ENCODE results near the gene CDK4. TPM values are rescaled to one million over a fixed set of nuclear protein-coding genes. Genes with fewer than 3 reads are reported as not detected.
"Not testable (repeated sequence)": the region's sequence is repeated elsewhere in the genome, so short reads cannot be mapped to it uniquely, and the experiment has no call there.

The CDK4 gene
- total RNA-seq, 1 experiment from 2014 or later: 4,723 TPM

GRCh38 chr12:57717846-57718640 is 34.1 kb downstream of the CDK4 start:
- peak in 1 of 2 experiments; percentile 94 for DNase-seq (ENCODE audit: low read depth in 1 of 2, low spot score in 2 of 2)
- Histone ChIP-seq H3K27me3 (replicated peaks) (no peaks in the 10 kb centered on the region), H3K36me3 (peaks cover 84% of the 10 kb centered on the region), H3K27ac (no peak overlapping the region), H3K4me3 (no peak overlapping the region), H3K4me1 (replicated peaks) (no peaks in the 10 kb centered on the region), H3K9me3 (replicated peaks) (no peaks in the 10 kb centered on the region)

GRCh38 chr12:57717131-57717530 is 35.0 kb downstream of the CDK4 start:
- Histone ChIP-seq H3K4me1 (replicated peaks) (no peaks in the 10 kb centered on the region), H3K27ac (no peak overlapping the region), H3K9me3 (replicated peaks) (no peaks in the 10 kb centered on the region), H3K27me3 (replicated peaks) (no peaks in the 10 kb centered on the region), H3K4me3 (no peak overlapping the region), H3K36me3 (peaks cover 90% of the 10 kb centered on the region)
- DNase-seq (ENCODE audit: low read depth in 1 of 2, low spot score in 2 of 2): peak in 1 of 2 experiments; percentile 83

GRCh38 chr12:57716305-57716704 is 35.8 kb downstream of the CDK4 start:
- peaks cover 90% of the 10 kb centered on the region for H3K36me3 ChIP-seq
- H3K27ac ChIP-seq: no peak overlapping the region
- no peaks in the 10 kb centered on the region for H3K4me1 ChIP-seq (replicated peaks)
- H3K27me3 ChIP-seq (replicated peaks): no peaks in the 10 kb centered on the region
- no peaks in the 10 kb centered on the region for H3K9me3 ChIP-seq (replicated peaks)
- peak in 1 of 2 experiments; percentile 92 for DNase-seq (ENCODE audit: low read depth in 1 of 2, low spot score in 2 of 2)
- no peak overlapping the region for H3K4me3 ChIP-seq

GRCh38 chr12:57715786-57716185 is 36.3 kb downstream of the CDK4 start:
- no peak overlapping the region for H3K27ac ChIP-seq
- no peaks in the 10 kb centered on the region for H3K4me1 ChIP-seq (replicated peaks)
- no peak overlapping the region for H3K4me3 ChIP-seq
- H3K27me3 ChIP-seq (replicated peaks): no peaks in the 10 kb centered on the region
- no peaks in the 10 kb centered on the region for H3K9me3 ChIP-seq (replicated peaks)
- peak in 1 of 2 experiments; percentile 93 for DNase-seq (ENCODE audit: low read depth in 1 of 2, low spot score in 2 of 2)
- peaks cover 85% of the 10 kb centered on the region for H3K36me3 ChIP-seq

- not testable (repeated sequence) for H3K27ac ChIP-seq; H3K4me1 ChIP-seq (replicated peaks); H3K27me3 ChIP-seq (replicated peaks); H3K9me3 ChIP-seq (replicated peaks); H3K4me3 ChIP-seq
- peak in 1 of 2 experiments; percentile 74 for DNase-seq (ENCODE audit: low read depth in 1 of 2, low spot score in 2 of 2)
- peaks cover 79% of the 10 kb centered on the region for H3K36me3 ChIP-seq
Measured at GRCh38 chr12:57715036-57715748, 36.9 kb downstream of the CDK4 start.

GRCh38 chr12:57713209-57713608 is 38.9 kb downstream of the CDK4 start:
- H3K27ac ChIP-seq: no peak overlapping the region
- no peaks in the 10 kb centered on the region for H3K4me1 ChIP-seq (replicated peaks)
- H3K27me3 ChIP-seq (replicated peaks): no peaks in the 10 kb centered on the region
- no peaks in the 10 kb centered on the region for H3K9me3 ChIP-seq (replicated peaks)
- peaks cover 63% of the 10 kb centered on the region for H3K36me3 ChIP-seq
- H3K4me3 ChIP-seq: no peak overlapping the region
- peak in 1 of 2 experiments; percentile 89 for DNase-seq (ENCODE audit: low read depth in 1 of 2, low spot score in 2 of 2)

GRCh38 chr12:57712701-57713100 is 39.4 kb downstream of the CDK4 start:
- no peaks in the 10 kb centered on the region for H3K9me3 ChIP-seq (replicated peaks)
- peak in 1 of 2 experiments; percentile 82 for DNase-seq (ENCODE audit: low read depth in 1 of 2, low spot score in 2 of 2)
- H3K4me1 ChIP-seq (replicated peaks): no peaks in the 10 kb centered on the region
- no peak overlapping the region for H3K4me3 ChIP-seq
- no peak overlapping the region for H3K27ac ChIP-seq
- peaks cover 57% of the 10 kb centered on the region for H3K36me3 ChIP-seq
- no peaks in the 10 kb centered on the region for H3K27me3 ChIP-seq (replicated peaks)

GRCh38 chr12:57708296-57708695 is 43.8 kb downstream of the CDK4 start:
- Histone ChIP-seq H3K27ac (no peak overlapping the region), H3K36me3 (peaks cover 60% of the 10 kb centered on the region), H3K27me3 (replicated peaks) (no peaks in the 10 kb centered on the region), H3K4me1 (replicated peaks) (no peaks in the 10 kb centered on the region), H3K4me3 (no peak overlapping the region), H3K9me3 (replicated peaks) (peaks cover 8% of the 10 kb centered on the region)
- DNase-seq (ENCODE audit: low read depth in 1 of 2, low spot score in 2 of 2): peak in 1 of 2 experiments; percentile 79

- peak; percentile 65 to 81 for DNase-seq (ENCODE audit: low read depth in 1 of 2, low spot score in 2 of 2)
- Histone ChIP-seq H3K27ac (no peak overlapping the region), H3K9me3 (replicated peaks) (peaks cover 10% of the 10 kb centered on the region), H3K36me3 (peaks cover 61% of the 10 kb centered on the region), H3K27me3 (replicated peaks) (no peaks in the 10 kb centered on the region), H3K4me3 (no peak overlapping the region), H3K4me1 (replicated peaks) (no peaks in the 10 kb centered on the region)
Measured at GRCh38 chr12:57707250-57707649, 44.9 kb downstream of the CDK4 start.

GRCh38 chr12:57700317-57700716 is 51.8 kb downstream of the CDK4 start:
- Histone ChIP-seq H3K9me3 (replicated peaks) (peaks cover 10% of the 10 kb centered on the region), H3K27ac (no peak overlapping the region), H3K4me1 (replicated peaks) (no peaks in the 10 kb centered on the region), H3K4me3 (no peak overlapping the region), H3K36me3 (peaks cover 91% of the 10 kb centered on the region), H3K27me3 (replicated peaks) (no peaks in the 10 kb centered on the region)
- DNase-seq (ENCODE audit: low read depth in 1 of 2, low spot score in 2 of 2): peak in 1 of 2 experiments; percentile 85

- H3K9me3 ChIP-seq (replicated peaks): peaks cover 4% of the 10 kb centered on the region
- peaks cover 81% of the 10 kb centered on the region for H3K36me3 ChIP-seq
- H3K4me3 ChIP-seq: no peak overlapping the region
- DNase-seq (ENCODE audit: low read depth in 1 of 2, low spot score in 2 of 2): peak in 1 of 2 experiments; percentile 84
- H3K27ac ChIP-seq: no peak overlapping the region
- no peaks in the 10 kb centered on the region for H3K27me3 ChIP-seq (replicated peaks)
- peaks cover 8% of the 10 kb centered on the region for H3K4me1 ChIP-seq (replicated peaks)
Measured at GRCh38 chr12:57698414-57698813, 53.7 kb downstream of the CDK4 start.

Other genes starting within 250 kb of the CDK4 start
- 564 and 686 TPM in 2 replicates for gene DDIT3, start 231.8 kb downstream of the CDK4 start, total RNA-seq (2014; rRNA removed; shearing (Covaris generic))
- 63.3 and 70.5 TPM in 2 replicates for gene MBD6, start 229.5 kb downstream of the CDK4 start, total RNA-seq (2014; rRNA removed; shearing (Covaris generic))
- 3,855 and 4,325 TPM in 2 replicates for gene DCTN2, start 205.1 kb downstream of the CDK4 start, total RNA-seq (2014; rRNA removed; shearing (Covaris generic))
- gene KIF5A, start 202.3 kb downstream of the CDK4 start, total RNA-seq (2014; rRNA removed; shearing (Covaris generic)): 2.1 and 2.8 TPM in 2 replicates
- gene PIP4K2C, start 161.1 kb downstream of the CDK4 start, total RNA-seq (2014; rRNA removed; shearing (Covaris generic)): 544 and 654 TPM in 2 replicates
- 187 and 286 TPM in 2 replicates for gene DTX3, start 147.5 kb downstream of the CDK4 start, total RNA-seq (2014; rRNA removed; shearing (Covaris generic))
- 107 and 145 TPM in 2 replicates for gene ARHGEF25, start 140.9 kb downstream of the CDK4 start, total RNA-seq (2014; rRNA removed; shearing (Covaris generic))
- gene B4GALNT1, start 119.1 kb downstream of the CDK4 start, total RNA-seq (2014; rRNA removed; shearing (Covaris generic)): 841 and 950 TPM in 2 replicates
- 4,436 and 6,328 TPM in 2 replicates for gene OS9, start 58.2 kb downstream of the CDK4 start, total RNA-seq (2014; rRNA removed; shearing (Covaris generic))
- gene AGAP2, start 13.6 kb downstream of the CDK4 start, total RNA-seq (2014; rRNA removed; shearing (Covaris generic)): 0.78 and 0.89 TPM in 2 replicates
- gene TSPAN31, start 7.3 kb downstream of the CDK4 start, total RNA-seq (2014; rRNA removed; shearing (Covaris generic)): 429 and 571 TPM in 2 replicates
- gene MARCHF9, start 2.8 kb upstream of the CDK4 start, total RNA-seq (2014; rRNA removed; shearing (Covaris generic)): 88.7 and 107 TPM in 2 replicates
- gene CYP27B1, start 14.8 kb upstream of the CDK4 start, total RNA-seq (2014; rRNA removed; shearing (Covaris generic)): 12.9 and 21.9 TPM in 2 replicates
- 173 and 193 TPM in 2 replicates for gene METTL1, start 19.8 kb upstream of the CDK4 start, total RNA-seq (2014; rRNA removed; shearing (Covaris generic))
- gene EEF1AKMT3, start 20.3 kb upstream of the CDK4 start, total RNA-seq (2014; rRNA removed; shearing (Covaris generic)): 53.1 and 62.2 TPM in 2 replicates
- 591 and 596 TPM in 2 replicates for gene TSFM, start 30.5 kb upstream of the CDK4 start, total RNA-seq (2014; rRNA removed; shearing (Covaris generic))
- 6.0 and 6.6 TPM in 2 replicates for gene AVIL, start 66.4 kb upstream of the CDK4 start, total RNA-seq (2014; rRNA removed; shearing (Covaris generic))
- 420 and 508 TPM in 2 replicates for gene CTDSP2, start 94.4 kb upstream of the CDK4 start, total RNA-seq (2014; rRNA removed; shearing (Covaris generic))
- gene ATP23, start 189.3 kb upstream of the CDK4 start, total RNA-seq (2014; rRNA removed; shearing (Covaris generic)): 275 and 410 TPM in 2 replicates